IMR-90 (cell line): ENCODE results near the gene MSH2. TPM values are rescaled to one million over a fixed set of nuclear protein-coding genes. Genes with fewer than 3 reads are reported as not detected.
A peak's percentile ranks its signal among the peaks of the same experiment; 100 is the strongest.

Experiments
- ATAC-seq: fragments of 200-7000 bp; cut with Tn5 transposase; 2 replicates; pipeline ENCODE4 v1.9.1; 2020; ENCODE audit warnings: low read depth, mild to moderate bottlenecking, moderate library complexity
- BruUV-seq: library from RNA; stranded (reverse); fragments of 400-500 nt; replicated peaks from 2 replicates; lab custom pipeline; 2021; lab: Mats Ljungman, UMichigan
- CTCF ChIA-PET: fragments of 300-600 bp; formaldehyde crosslinking; extraction: SDS; loops from one replicate; lab custom pipeline; 2021; ENCODE audit warnings: antibody characterized with exemption; lab: Yijun Ruan, JAX
- POLR2A ChIA-PET: fragments of 300-600 bp; sonication (Branson Sonifier 250); formaldehyde crosslinking; loops from one replicate; lab custom pipeline; 2022; ENCODE audit warnings: antibody characterized with exemption; ENCODE audit not compliant: unreplicated experiment; lab: Charles Lee
- DNase-seq: peaks from one replicate; pipeline ENCODE4 v3.0.0; 2013
- H2AFZ ChIP-seq: replicated peaks from 2 replicates; pipeline ENCODE3; 2013; ENCODE audit warnings: low read length, mild to moderate bottlenecking; ENCODE audit not compliant: poor library complexity
- H2AK5ac ChIP-seq: 2 replicates; pipeline ENCODE4 v1.6.1; 2013; ENCODE audit warnings: low read depth, low read length, inconsistent platforms
- H2AK9ac ChIP-seq: replicated peaks from 2 replicates; pipeline ENCODE3; 2013; ENCODE audit warnings: mild to moderate bottlenecking, low read depth, low read length, moderate library complexity; ENCODE audit not compliant: poor library complexity
- H2BK120ac ChIP-seq: 2 replicates; pipeline ENCODE4 v1.6.1; 2013; ENCODE audit warnings: low read depth, low read length, inconsistent platforms
- H2BK15ac ChIP-seq: 3 replicates; pipeline ENCODE4 v1.6.1; 2013; ENCODE audit warnings: low read depth, low read length, inconsistent platforms
- H2BK20ac ChIP-seq: 2 replicates; pipeline ENCODE4 v1.6.1; 2013; ENCODE audit warnings: low read depth, mild to moderate bottlenecking, inconsistent platforms, low read length, moderate library complexity
- H2BK5ac ChIP-seq: 2 replicates; pipeline ENCODE4 v1.6.1; 2013; ENCODE audit warnings: mild to moderate bottlenecking, low read depth, low read length, inconsistent platforms; ENCODE audit not compliant: poor library complexity, severe bottlenecking
- H3K14ac ChIP-seq: replicated peaks from 2 replicates; pipeline ENCODE4 v1.6.1; 2013; ENCODE audit warnings: low read depth, low read length, inconsistent platforms
- H3K18ac ChIP-seq: 2 replicates; pipeline ENCODE4 v1.6.1; 2013; ENCODE audit warnings: low read depth, low read length, control low read depth
- H3K23ac ChIP-seq: 2 replicates; pipeline ENCODE4 v1.6.1; 2013; ENCODE audit warnings: low read depth, low read length, inconsistent platforms
- H3K27ac ChIP-seq: 2 replicates; pipeline ENCODE4 v1.5.1; 2013; ENCODE audit warnings: mild to moderate bottlenecking, control low read depth, low read length; ENCODE audit not compliant: insufficient read depth
- H3K27me3 ChIP-seq: 2 replicates; pipeline ENCODE4 v1.6.1; 2013; ENCODE audit warnings: low read length; ENCODE audit not compliant: control insufficient read depth, insufficient read depth
- H3K36me3 ChIP-seq: 2 replicates; pipeline ENCODE4 v1.6.1; 2013; ENCODE audit warnings: low read length, mixed read lengths; ENCODE audit not compliant: control insufficient read depth, insufficient read depth
- H3K4ac ChIP-seq: 2 replicates; pipeline ENCODE4 v1.6.1; 2013; ENCODE audit warnings: low read depth, low read length, inconsistent platforms
- H3K4me1 ChIP-seq: 2 replicates; pipeline ENCODE4 v1.6.1; 2013; ENCODE audit warnings: low read length, mixed read lengths; ENCODE audit not compliant: control insufficient read depth, insufficient read depth
- H3K4me2 ChIP-seq: 2 replicates; pipeline ENCODE4 v1.6.1; 2013; ENCODE audit warnings: low read depth, mild to moderate bottlenecking, control low read depth, low read length, moderate library complexity
- H3K4me3 ChIP-seq: 2 replicates; pipeline ENCODE4 v1.5.1; 2013; ENCODE audit warnings: low read depth, mild to moderate bottlenecking, control low read depth, low read length, moderate library complexity; ENCODE audit not compliant: insufficient read depth
- H3K56ac ChIP-seq: 2 replicates; pipeline ENCODE4 v1.6.1; 2013; ENCODE audit warnings: low read length, inconsistent platforms; ENCODE audit not compliant: insufficient read depth; ENCODE audit errors: extremely low read depth
- H3K79me1 ChIP-seq, 2 experiments: 2 replicates each; pipeline ENCODE4 v1.6.1; 2013; ENCODE audit warnings: low read length in 2 of 2, inconsistent platforms in 1 of 2, low read depth in 1 of 2
- H3K9ac ChIP-seq: 2 replicates; pipeline ENCODE4 v1.6.1; 2013; ENCODE audit warnings: low read depth, low read length, control low read depth
- H3K9me1 ChIP-seq: 2 replicates; pipeline ENCODE4 v1.6.1; 2013; ENCODE audit warnings: low read length, inconsistent platforms; ENCODE audit not compliant: insufficient read depth
- H3K9me3 ChIP-seq: 2 replicates; pipeline ENCODE4 v1.6.1; 2013; ENCODE audit warnings: low read length; ENCODE audit not compliant: control insufficient read depth, insufficient read depth
- H4K20me1 ChIP-seq: 2 replicates; pipeline ENCODE4 v1.6.1; 2013; ENCODE audit warnings: low read length, inconsistent platforms; ENCODE audit not compliant: insufficient read depth
- H4K5ac ChIP-seq: 2 replicates; pipeline ENCODE4 v1.6.1; 2013; ENCODE audit warnings: mild to moderate bottlenecking, low read depth, low read length, control low read depth
- H4K8ac ChIP-seq, 2 experiments: 2 replicates each; pipeline ENCODE4 v1.6.1; 2013; ENCODE audit warnings: low read depth in 2 of 2, low read length in 2 of 2, control low read depth in 1 of 2, inconsistent platforms in 1 of 2
- H4K91ac ChIP-seq: 2 replicates; pipeline ENCODE4 v1.6.1; 2013; ENCODE audit warnings: low read depth, low read length, inconsistent platforms; ENCODE audit not compliant: insufficient read depth
- CHD1 ChIP-seq: IDR thresholded peaks from 2 replicates; pipeline ENCODE4 v1.6.1; 2012; ENCODE audit warnings: low read depth, low read length, improper control_type of control experiment
- FOS ChIP-seq: fragments of 150-350 bp; IDR thresholded peaks from 2 replicates; pipeline ENCODE4 v1.6.1; 2016; ENCODE audit warnings: low read depth, low read length
- MAFK ChIP-seq: IDR thresholded peaks from 2 replicates; pipeline ENCODE4 v1.6.1; 2012; ENCODE audit warnings: low read depth, low read length, improper control_type of control experiment
- MAZ ChIP-seq: IDR thresholded peaks from 2 replicates; pipeline ENCODE4 v1.6.1; 2012; ENCODE audit warnings: low read depth, mild to moderate bottlenecking, low read length, improper control_type of control experiment, moderate library complexity, borderline replicate concordance
- MXI1 ChIP-seq: IDR thresholded peaks from 2 replicates; pipeline ENCODE4 v1.6.1; 2012; ENCODE audit warnings: low read depth, mild to moderate bottlenecking, low read length, moderate library complexity, borderline replicate concordance
- NFE2L2 ChIP-seq: fragments of 150-350 bp; IDR thresholded peaks from 2 replicates; pipeline ENCODE4 v1.6.1; 2016; ENCODE audit warnings: low read depth, mild to moderate bottlenecking, low read length
- POLR2A ChIP-seq: IDR thresholded peaks from 2 replicates; pipeline ENCODE4 v1.6.1; 2012; ENCODE audit warnings: mild to moderate bottlenecking, low read depth, low read length
- RAD21 ChIP-seq: IDR thresholded peaks from 2 replicates; pipeline ENCODE4 v1.6.1; 2012; ENCODE audit warnings: low read length, improper control_type of control experiment
- SMC3 ChIP-seq: fragments of 150-350 bp; IDR thresholded peaks from 2 replicates; pipeline ENCODE4 v1.6.1; 2016; ENCODE audit warnings: low read depth, mild to moderate bottlenecking, antibody characterized with exemption, low read length, moderate library complexity
- WGBS, 2 experiments: methylation state at CpG; one replicate each; pipeline versions ENCODE4 v1.1.5 to v1.1.7; 2013; ENCODE audit warnings: missing lambda C conversion rate in 2 of 2; ENCODE audit not compliant: insufficient read length in 1 of 2; ENCODE audit errors: extremely low coverage in 2 of 2; 5-methylcytosine and 5-hydroxymethylcytosine counted together
- dilution Hi-C: fragments of 300-500 bp; cut with HindIII; formaldehyde crosslinking; loops from one replicate; pipeline ENCODE4 v1.14.3; 2018; ENCODE audit warnings: low sequenced_read_pairs; ENCODE audit not compliant: unreplicated experiment
- in situ Hi-C: fragments of 300-500 bp; cut with MboI; formaldehyde crosslinking; loops from 3 replicates; pipeline ENCODE4 v1.14.3; 2019; ENCODE audit warnings: low sequenced_read_pairs, inconsistent platforms, mixed read lengths
- intact Hi-C: fragments of 100-400 bp; cut with micrococcal nuclease; formaldehyde crosslinking; loops from 2 replicates; pipeline ENCODE4 v1.10.0; 2022
- polyA plus RNA-seq, 3 experiments: library from polyadenylated mRNA; depleted of rRNA; stranded (reverse); fragments of >200 nt; gene quantifications; 2 replicates each; pipeline ENCODE4 v1.2.3, GENCODE V29; 2012; ENCODE audit warnings: low replicate concordance in 1 of 3
- total RNA-seq: library from RNA; depleted of rRNA; stranded (reverse); fragments of >200 nt; gene quantifications from 2 replicates; pipeline ENCODE4 v1.2.3, GENCODE V29; 2012
- TF ChIP-seq, protein P1 (sequence below): fragments of 150-350 bp; IDR thresholded peaks from 2 replicates; pipeline ENCODE4 v1.6.1; 2017; ENCODE audit warnings: mild to moderate bottlenecking, antibody characterized with exemption, low read length, low read depth
- TF ChIP-seq, protein P2 (sequence below): conservative IDR thresholded peaks from 2 replicates; pipeline ENCODE4 v1.5.1; 2012; ENCODE audit warnings: mild to moderate bottlenecking, low read depth, low read length, improper control_type of control experiment

The MSH2 gene
- total and polyA plus RNA-seq, 2 of the 4 experiments (the other 2 are of a cell fraction): 13.8 to 22.6 TPM

DNA sequence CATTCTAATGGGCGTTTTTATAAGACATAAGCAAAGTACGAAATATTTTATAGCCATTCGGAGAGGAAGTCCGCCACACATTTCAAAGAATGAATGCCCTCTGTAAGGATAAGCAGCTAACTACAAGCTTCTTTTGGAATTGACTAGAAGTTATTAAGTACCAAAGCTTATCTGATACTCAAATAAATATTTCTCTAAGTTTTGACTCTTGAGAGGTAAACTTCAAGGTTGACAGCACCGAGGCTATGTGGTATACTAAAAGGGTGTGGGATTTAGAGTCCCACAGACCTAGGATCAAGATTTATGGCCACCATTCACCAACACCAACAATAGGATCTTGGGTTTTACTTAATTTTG lies 48.1 kb upstream of the MSH2 start:
- H3K4me2 ChIP-seq: no peak overlapping the region
- no peak overlapping the region for H2BK5ac ChIP-seq
- no peak overlapping the region for H3K4ac ChIP-seq
- no peaks in the 10 kb centered on the region for H3K79me1 ChIP-seq
- no peak overlapping the region for H3K4me3 ChIP-seq
- H4K20me1 ChIP-seq: no peaks in the 10 kb centered on the region
- in situ Hi-C loops: no loop called here
- CTCF ChIA-PET: interaction anchor here (0.6 to 1.4 kb wide), 4 partner anchors 10 to 199 kb away, joined by 3 to 8 read pairs (median 4); no protein-coding TSS in a partner anchor
- peaks cover 3% of the 10 kb centered on the region for H3K4me1 ChIP-seq
- 0 out of 4 replicates have a peak overlapping the region, but pooled peaks of 1 of the 2 experiments have one; percentile 43 for H4K8ac ChIP-seq
- ATAC-seq: no peak
- TF ChIP-seq CHD1 (no peak), FOS (no peak), SMC3 (no peak), POLR2A (no peak), RAD21 (no peak), MXI1 (no peak), NFE2L2 (no peak), MAFK (no peak), MAZ (no peak)
- TF ChIP-seq, protein P1, sequence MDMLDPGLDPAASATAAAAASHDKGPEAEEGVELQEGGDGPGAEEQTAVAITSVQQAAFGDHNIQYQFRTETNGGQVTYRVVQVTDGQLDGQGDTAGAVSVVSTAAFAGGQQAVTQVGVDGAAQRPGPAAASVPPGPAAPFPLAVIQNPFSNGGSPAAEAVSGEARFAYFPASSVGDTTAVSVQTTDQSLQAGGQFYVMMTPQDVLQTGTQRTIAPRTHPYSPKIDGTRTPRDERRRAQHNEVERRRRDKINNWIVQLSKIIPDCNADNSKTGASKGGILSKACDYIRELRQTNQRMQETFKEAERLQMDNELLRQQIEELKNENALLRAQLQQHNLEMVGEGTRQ: no peak
- TF ChIP-seq, protein P2, sequence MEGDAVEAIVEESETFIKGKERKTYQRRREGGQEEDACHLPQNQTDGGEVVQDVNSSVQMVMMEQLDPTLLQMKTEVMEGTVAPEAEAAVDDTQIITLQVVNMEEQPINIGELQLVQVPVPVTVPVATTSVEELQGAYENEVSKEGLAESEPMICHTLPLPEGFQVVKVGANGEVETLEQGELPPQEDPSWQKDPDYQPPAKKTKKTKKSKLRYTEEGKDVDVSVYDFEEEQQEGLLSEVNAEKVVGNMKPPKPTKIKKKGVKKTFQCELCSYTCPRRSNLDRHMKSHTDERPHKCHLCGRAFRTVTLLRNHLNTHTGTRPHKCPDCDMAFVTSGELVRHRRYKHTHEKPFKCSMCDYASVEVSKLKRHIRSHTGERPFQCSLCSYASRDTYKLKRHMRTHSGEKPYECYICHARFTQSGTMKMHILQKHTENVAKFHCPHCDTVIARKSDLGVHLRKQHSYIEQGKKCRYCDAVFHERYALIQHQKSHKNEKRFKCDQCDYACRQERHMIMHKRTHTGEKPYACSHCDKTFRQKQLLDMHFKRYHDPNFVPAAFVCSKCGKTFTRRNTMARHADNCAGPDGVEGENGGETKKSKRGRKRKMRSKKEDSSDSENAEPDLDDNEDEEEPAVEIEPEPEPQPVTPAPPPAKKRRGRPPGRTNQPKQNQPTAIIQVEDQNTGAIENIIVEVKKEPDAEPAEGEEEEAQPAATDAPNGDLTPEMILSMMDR: no peak
- H3K9me3 ChIP-seq: no peaks in the 10 kb centered on the region
- H2AK9ac ChIP-seq: no peak overlapping the region
- intact Hi-C loops: no loop called here
- no peak overlapping the region for H3K23ac ChIP-seq
- no peak for DNase-seq
- H4K91ac ChIP-seq: no peak overlapping the region
- H2AK5ac ChIP-seq: no peak overlapping the region
- H2BK20ac ChIP-seq: no peak overlapping the region
- dilution Hi-C loops: no loop called here
- H3K27me3 ChIP-seq: no peaks in the 10 kb centered on the region
- no peak overlapping the region for H2BK15ac ChIP-seq
- no TSS peak for BruUV-seq
- no peak overlapping the region for H3K14ac ChIP-seq
- no CpG with 5 or more reads among the region's 5 CpGs for WGBS, 2 experiments
- H3K9me1 ChIP-seq: peaks cover 7% of the 10 kb centered on the region; the same call in 1 of the 2 replicates
- H3K36me3 ChIP-seq: no peaks in the 10 kb centered on the region
- H3K56ac ChIP-seq: no peak overlapping the region
- H2AFZ ChIP-seq: no peak overlapping the region
- H4K5ac ChIP-seq: no peak overlapping the region
- POLR2A ChIA-PET: no interaction called here
- no peak overlapping the region for H3K27ac ChIP-seq
- H3K18ac ChIP-seq: no peak overlapping the region
- no peak overlapping the region for H3K9ac ChIP-seq
- H2BK120ac ChIP-seq: no peak overlapping the region
